WI38 (cell line): ENCODE results near the gene EWSR1.

Source experiments
- H3K4me3 ChIP-seq: 2 replicates; pipeline ENCODE4 v1.5.1; 2011; ENCODE audit warnings: low read depth, mild to moderate bottlenecking, control low read depth, low read length
- CTCF ChIP-seq: IDR thresholded peaks from 2 replicates; pipeline ENCODE4 v1.5.1; 2012; ENCODE audit warnings: low read depth, mild to moderate bottlenecking, control low read depth, low read length

The EWSR1 gene

GRCh38 chr22:29255064-29255621, 12.9 kb upstream of the EWSR1 start:
- no peak for TF ChIP-seq CTCF
- no peak overlapping the region for H3K4me3 ChIP-seq

GRCh38 chr22:29256606-29257325, 11.3 kb upstream of the EWSR1 start:
- no peak overlapping the region for H3K4me3 ChIP-seq
- no peak for TF ChIP-seq CTCF

GRCh38 chr22:29257751-29258181, 10.3 kb upstream of the EWSR1 start:
- TF ChIP-seq CTCF = no peak
- no peak overlapping the region for H3K4me3 ChIP-seq

GRCh38 chr22:29258407-29259252, 9.4 kb upstream of the EWSR1 start:
- no peak for TF ChIP-seq CTCF
- H3K4me3 ChIP-seq = no peak overlapping the region

GRCh38 chr22:29259253-29259899, 8.7 kb upstream of the EWSR1 start:
- 0 out of 2 replicates have a peak, but pooled peaks have one; percentile 4 for TF ChIP-seq CTCF
- no peak overlapping the region for H3K4me3 ChIP-seq

GRCh38 chr22:29260031-29260560, 8.0 kb upstream of the EWSR1 start:
- no peak for TF ChIP-seq CTCF
- H3K4me3 ChIP-seq = no peak overlapping the region
